ENCODE data around the gene NSL1.

DNA sequence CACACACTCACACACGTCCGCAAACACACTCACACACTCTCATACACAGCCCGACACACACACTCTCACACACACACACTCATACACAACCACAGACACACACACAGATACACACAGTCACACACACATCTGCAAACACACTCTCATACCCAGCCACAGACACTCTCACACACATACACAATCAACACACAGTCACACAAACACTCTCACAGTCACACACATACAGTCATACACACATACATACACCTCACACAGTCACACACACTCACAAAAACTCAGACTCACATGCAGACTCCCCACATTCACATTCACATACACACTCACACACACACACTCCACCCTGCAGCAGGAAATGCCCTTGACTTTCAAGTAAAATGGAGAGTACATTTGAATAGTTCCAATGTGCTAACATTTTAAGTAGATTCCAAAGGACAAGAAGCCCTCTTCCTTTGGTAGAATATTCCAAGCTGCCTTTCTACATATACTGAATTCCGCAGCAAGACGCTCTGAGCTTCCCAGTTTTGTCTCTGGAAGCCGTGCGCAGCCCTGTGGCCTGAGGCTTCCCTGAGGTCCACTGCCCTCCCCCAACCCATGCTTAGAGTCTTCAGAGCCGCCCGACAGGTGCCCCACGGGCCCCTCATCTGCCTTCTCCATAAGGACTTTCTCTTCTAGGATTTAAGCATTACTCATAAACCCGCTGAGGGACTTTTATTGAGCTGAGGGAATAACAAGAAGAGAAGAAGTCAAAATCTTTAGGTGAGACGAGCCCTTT lies 101.6 kb downstream of the NSL1 start:
- TF ChIP-seq POLR2AphosphoS5 (IDR thresholded peaks at IDR 0.05) (no peak), POLR2A (IDR thresholded peaks at IDR 0.05) (no peak)
